SK-N-SH (cell line): ENCODE data around the gene HEPHL1. TPM values are rescaled to one million over a fixed set of nuclear protein-coding genes. Genes with fewer than 3 reads are reported as not detected.

Experiments used
- CTCF ChIA-PET: fragments of 300-600, 350-600 bp; formaldehyde crosslinking; extraction: SDS; loops from one replicate; lab custom pipeline; 2021; lab: Yijun Ruan, JAX
- POLR2A ChIA-PET: fragments of 350-600 bp; sonication (Branson Sonifier 250); formaldehyde crosslinking; extraction: SDS; loops from one replicate; lab custom pipeline; 2020; ENCODE audit warnings: antibody characterized with exemption, inconsistent platforms; lab: Yijun Ruan, JAX
- DNase-seq: peaks from one replicate; pipeline ENCODE4 v3.0.0; 2012
- H2AFZ ChIP-seq: fragments of 200-600 bp; sonication (generic); 2 replicates; pipeline ENCODE4 v1.8.1; 2016; ENCODE audit warnings: antibody characterized with exemption, mild to moderate bottlenecking, low read depth
- H3F3A ChIP-seq: fragments of 200-600 bp; sonication (generic); replicated peaks from 2 replicates; pipeline ENCODE3; 2016; ENCODE audit warnings: antibody characterized with exemption, mild to moderate bottlenecking; ENCODE audit not compliant: insufficient read depth
- H3K27ac ChIP-seq, 2 experiments: fragments of 200-500 bp in 1 of 2; fragments of 200-600 bp in 1 of 2; sonication (Bioruptor generic) in 1 of 2; sonication (generic), shearing (Covaris generic) in 1 of 2; 2 replicates each; pipeline versions ENCODE4 v1.5.1 to v1.6.1; 2014 to 2016; ENCODE audit warnings: low read depth in 2 of 2, inconsistent platforms in 1 of 2, low read length in 1 of 2, mild to moderate bottlenecking in 1 of 2, mixed read lengths in 1 of 2
- H3K27me3 ChIP-seq: fragments of 200-600 bp; sonication (generic), shearing (Covaris generic); 2 replicates; pipeline ENCODE4 v1.6.1; 2016; ENCODE audit warnings: mixed run types; ENCODE audit not compliant: insufficient read depth
- H3K36me3 ChIP-seq, 2 experiments: fragments of 200-500 bp in 1 of 2; fragments of 200-600 bp in 1 of 2; sonication (Bioruptor generic) in 1 of 2; sonication (generic) in 1 of 2; replicated peaks in 1 of 2; 2 replicates each; pipeline versions ENCODE3 to v1.5.1; 2014 to 2016; ENCODE audit warnings: low read length in 1 of 2, mild to moderate bottlenecking in 1 of 2; ENCODE audit not compliant: insufficient read depth in 2 of 2, control insufficient read depth in 1 of 2
- H3K4me1 ChIP-seq, 2 experiments: fragments of 200-500 bp in 1 of 2; fragments of 200-600 bp in 1 of 2; sonication (Bioruptor generic) in 1 of 2; sonication (generic), shearing (Covaris generic) in 1 of 2; 2 replicates each; pipeline versions ENCODE4 v1.5.1 to v1.6.1; 2014 to 2016; ENCODE audit warnings: low read depth in 1 of 2, low read length in 1 of 2, mixed run types in 1 of 2; ENCODE audit not compliant: insufficient read depth in 2 of 2, control insufficient read depth in 1 of 2
- H3K4me2 ChIP-seq: fragments of 200-600 bp; sonication (generic), shearing (Covaris generic); 2 replicates; pipeline ENCODE4 v1.6.1; 2017; ENCODE audit warnings: mixed run types
- H3K4me3 ChIP-seq, 2 experiments: fragments of 200-500 bp in 1 of 2; fragments of 200-600 bp in 1 of 2; sonication (Bioruptor generic) in 1 of 2; sonication (generic), shearing (Covaris generic) in 1 of 2; 2 replicates each; pipeline versions ENCODE4 v1.5.1 to v1.8.1; 2014 to 2016; ENCODE audit warnings: low read depth in 2 of 2, inconsistent platforms in 1 of 2, low read length in 1 of 2, mild to moderate bottlenecking in 1 of 2, mixed read lengths in 1 of 2, moderate library complexity in 1 of 2
- H3K79me2 ChIP-seq: fragments of 200-600 bp; sonication (generic); 2 replicates; pipeline ENCODE4 v1.8.1; 2017; ENCODE audit warnings: mild to moderate bottlenecking; ENCODE audit not compliant: insufficient read depth
- H3K9ac ChIP-seq: fragments of 200-600 bp; sonication (generic); 2 replicates; pipeline ENCODE4 v1.6.1; 2017; ENCODE audit warnings: mixed run types
- H3K9me2 ChIP-seq: fragments of 200-600 bp; sonication (generic); 2 replicates; pipeline ENCODE4 v1.6.1; 2017; ENCODE audit warnings: mixed run types
- H3K9me3 ChIP-seq: fragments of 200-600 bp; sonication (generic); 2 replicates; pipeline ENCODE4 v1.6.1; 2017; ENCODE audit warnings: mixed run types, mild to moderate bottlenecking, moderate library complexity
- H4K20me1 ChIP-seq: fragments of 200-600 bp; sonication (generic); 2 replicates; pipeline ENCODE4 v1.6.1; 2017; ENCODE audit warnings: mild to moderate bottlenecking, mixed run types; ENCODE audit not compliant: insufficient read depth
- CHD2 ChIP-seq: fragments of 150-350 bp; IDR thresholded peaks from 2 replicates; pipeline ENCODE4 v1.6.1; 2018; ENCODE audit warnings: low read length; ENCODE audit not compliant: partially characterized antibody
- CTCF ChIP-seq: fragments of 200-600 bp; sonication (generic); IDR thresholded peaks from 2 replicates; pipeline ENCODE4 v1.6.1; 2017; ENCODE audit warnings: antibody characterized with exemption, mild to moderate bottlenecking, moderate library complexity
- ELF1 ChIP-seq: IDR thresholded peaks from 2 replicates; pipeline ENCODE4 v1.4.0; 2012
- FOSL2 ChIP-seq: IDR thresholded peaks from 2 replicates; pipeline ENCODE4 v1.4.0; 2012; ENCODE audit warnings: low read depth, mild to moderate bottlenecking, moderate library complexity, borderline replicate concordance
- GABPA ChIP-seq: IDR thresholded peaks from 2 replicates; pipeline ENCODE4 v1.4.0; 2012; ENCODE audit warnings: low read depth, mild to moderate bottlenecking
- GATA2 ChIP-seq: sonication (generic); formaldehyde crosslinking; IDR thresholded peaks from 2 replicates; pipeline ENCODE4 v1.5.0; 2020; ENCODE audit warnings: mild to moderate bottlenecking, missing genetic modification reagents
- IRF3 ChIP-seq: fragments of 150-350 bp; IDR thresholded peaks from 2 replicates; pipeline ENCODE4 v1.6.1; 2016; ENCODE audit warnings: mild to moderate bottlenecking, low read depth, low read length
- JUND ChIP-seq: IDR thresholded peaks from 2 replicates; pipeline ENCODE4 v1.4.0; 2012
- MAX ChIP-seq: IDR thresholded peaks from 2 replicates; pipeline ENCODE4 v1.4.0; 2012; ENCODE audit warnings: low read depth
- MXI1 ChIP-seq: IDR thresholded peaks from 2 replicates; pipeline ENCODE4 v1.6.1; 2012; ENCODE audit warnings: mild to moderate bottlenecking, low read depth, low read length, improper control_type of control experiment
- NFIC ChIP-seq: IDR thresholded peaks from 2 replicates; pipeline ENCODE4 v1.4.0; 2012; ENCODE audit warnings: borderline replicate concordance
- NRF1 ChIP-seq: IDR thresholded peaks from 2 replicates; pipeline ENCODE4 v1.6.1; 2012; ENCODE audit warnings: low read depth, mild to moderate bottlenecking, low read length
- POLR2AphosphoS5 ChIP-seq: IDR thresholded peaks from 2 replicates; pipeline ENCODE4 v1.6.1; 2012; ENCODE audit warnings: low read depth, low read length
- RCOR1 ChIP-seq: fragments of 150-350 bp; IDR thresholded peaks from 2 replicates; pipeline ENCODE4 v1.6.1; 2017; ENCODE audit warnings: antibody characterized with exemption, low read length
- RFX5 ChIP-seq: IDR thresholded peaks from 2 replicates; pipeline ENCODE4 v1.6.1; 2012; ENCODE audit warnings: mild to moderate bottlenecking, improper control_type of control experiment, low read length
- RXRA ChIP-seq: IDR thresholded peaks from 2 replicates; pipeline ENCODE4 v1.4.0; 2012; ENCODE audit warnings: low read depth, mild to moderate bottlenecking, borderline replicate concordance
- TCF12 ChIP-seq: IDR thresholded peaks from 2 replicates; pipeline ENCODE4 v1.4.0; 2012
- YY1 ChIP-seq: IDR thresholded peaks from 2 replicates; pipeline ENCODE4 v1.4.0; 2012; ENCODE audit warnings: low read depth, mild to moderate bottlenecking
- ZBTB33 ChIP-seq: IDR thresholded peaks from 2 replicates; pipeline ENCODE4 v1.4.0; 2012; ENCODE audit warnings: low read depth, borderline replicate concordance
- WGBS: methylation state at CpG from one replicate; pipeline ENCODE4 v1.1.6; 2017; ENCODE audit warnings: low lambda C conversion rate; 5-methylcytosine and 5-hydroxymethylcytosine counted together
- polyA plus RNA-seq, 3 experiments: library from polyadenylated mRNA; depleted of rRNA; stranded (reverse); fragments of >200 nt; gene quantifications; 2 replicates each; pipeline ENCODE4 v1.2.3, GENCODE V29; 2012

HEPHL1 gene
- polyA plus RNA-seq, 1 of the 3 experiments (the other 2 are of a cell fraction) = not detected

- Histone ChIP-seq H3K4me3 (no peak overlapping the region), H3K36me3 (no peaks in the 10 kb centered on the region), H3K9me2 (no peaks in the 10 kb centered on the region), H3K4me2 (no peak overlapping the region), H3F3A (no peaks in the 10 kb centered on the region), H3K79me2 (no peaks in the 10 kb centered on the region), H3K27me3 (no peaks in the 10 kb centered on the region), H3K4me1 (no peaks in the 10 kb centered on the region), H3K27ac (no peak overlapping the region), H2AFZ (no peak overlapping the region), H3K9ac (no peak overlapping the region), H4K20me1 (no peaks in the 10 kb centered on the region), H3K9me3 (no peaks in the 10 kb centered on the region)
- TF ChIP-seq FOSL2 = no peak
- no peak for TF ChIP-seq NRF1
- TF ChIP-seq POLR2AphosphoS5 = no peak
- TF ChIP-seq NFIC = no peak
- TF ChIP-seq GABPA = no peak
- TF ChIP-seq RXRA = no peak
- no peak for TF ChIP-seq CHD2
- TF ChIP-seq RFX5 = no peak
- no peak for TF ChIP-seq ZBTB33
- no peak for TF ChIP-seq TCF12
- no peak for TF ChIP-seq IRF3
- no peak for TF ChIP-seq GATA2
- TF ChIP-seq RCOR1 = no peak
- no peak for TF ChIP-seq ELF1
- TF ChIP-seq CTCF = no peak
- ChIA-PET CTCF (no interaction called here), POLR2A (no interaction called here)
- DNase-seq = no peak
Measured at GRCh38 chr11:94007426-94007825, 13.7 kb upstream of the HEPHL1 start.

GRCh38 chr11:94007906-94008305, 13.2 kb upstream of the HEPHL1 start:
- no peaks in the 10 kb centered on the region for H4K20me1 ChIP-seq
- DNase-seq = no peak
- no peak overlapping the region for H3K4me2 ChIP-seq
- H3K27me3 ChIP-seq = no peaks in the 10 kb centered on the region
- CTCF ChIA-PET = no interaction called here
- TF ChIP-seq MXI1 (no peak), MAX (no peak), JUND (no peak), YY1 (no peak), ZBTB33 (no peak), CHD2 (no peak), IRF3 (no peak)
- WGBS = 59% methylated on average over 3 of the region's 4 CpGs
- H3F3A ChIP-seq = no peaks in the 10 kb centered on the region
- H3K9ac ChIP-seq = no peak overlapping the region
- no peaks in the 10 kb centered on the region for H3K36me3 ChIP-seq
- no peaks in the 10 kb centered on the region for H3K9me2 ChIP-seq
- POLR2A ChIA-PET = no interaction called here
- no peak overlapping the region for H3K4me3 ChIP-seq
- H3K27ac ChIP-seq = no peak overlapping the region
- no peaks in the 10 kb centered on the region for H3K9me3 ChIP-seq
- no peaks in the 10 kb centered on the region for H3K4me1 ChIP-seq
- no peaks in the 10 kb centered on the region for H3K79me2 ChIP-seq
- no peak overlapping the region for H2AFZ ChIP-seq
